Sigmoid colon (tissue), 4 donors: Measurements from ENCODE around the gene IPPK.

Source experiments
- POLR2AphosphoS5 ChIP-seq, 4 donors: sonication (generic); formaldehyde crosslinking; IDR thresholded peaks; one replicate each; pipeline ENCODE4 v1.6.1; 2017; ENCODE audit warnings: antibody characterized with exemption in 4 of 4
- TF ChIP-seq, protein P1 (sequence below), 4 experiments: fragments of 450-650 bp in 3 of 4; fragments of 200-600 bp in 1 of 4; IDR thresholded peaks; one replicate each; pipeline ENCODE4 v1.5.1; 2016 to 2019; ENCODE audit warnings: antibody characterized with exemption in 4 of 4, mild to moderate bottlenecking in 3 of 4, moderate library complexity in 2 of 4

DNA sequence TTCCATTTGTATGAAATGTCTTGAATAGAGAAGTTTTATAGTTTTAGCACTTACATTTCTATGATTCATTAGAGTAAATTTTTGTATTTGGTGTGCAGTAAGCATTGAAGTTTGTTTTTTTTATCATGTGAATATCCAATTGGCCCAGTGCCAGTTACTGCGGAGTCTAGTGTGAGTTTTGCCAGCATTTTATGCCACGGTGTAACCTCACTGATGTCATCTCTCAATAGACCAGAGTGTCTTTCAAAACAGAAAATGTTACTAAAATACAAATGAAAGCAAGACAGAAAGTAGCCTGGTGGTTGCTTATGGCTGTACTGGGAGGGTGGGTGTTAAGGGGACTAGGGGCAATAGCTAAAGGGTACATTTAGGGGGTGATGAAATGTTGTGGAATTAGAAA, 62.8 kb downstream of the IPPK start:
- TF ChIP-seq, protein P1, sequence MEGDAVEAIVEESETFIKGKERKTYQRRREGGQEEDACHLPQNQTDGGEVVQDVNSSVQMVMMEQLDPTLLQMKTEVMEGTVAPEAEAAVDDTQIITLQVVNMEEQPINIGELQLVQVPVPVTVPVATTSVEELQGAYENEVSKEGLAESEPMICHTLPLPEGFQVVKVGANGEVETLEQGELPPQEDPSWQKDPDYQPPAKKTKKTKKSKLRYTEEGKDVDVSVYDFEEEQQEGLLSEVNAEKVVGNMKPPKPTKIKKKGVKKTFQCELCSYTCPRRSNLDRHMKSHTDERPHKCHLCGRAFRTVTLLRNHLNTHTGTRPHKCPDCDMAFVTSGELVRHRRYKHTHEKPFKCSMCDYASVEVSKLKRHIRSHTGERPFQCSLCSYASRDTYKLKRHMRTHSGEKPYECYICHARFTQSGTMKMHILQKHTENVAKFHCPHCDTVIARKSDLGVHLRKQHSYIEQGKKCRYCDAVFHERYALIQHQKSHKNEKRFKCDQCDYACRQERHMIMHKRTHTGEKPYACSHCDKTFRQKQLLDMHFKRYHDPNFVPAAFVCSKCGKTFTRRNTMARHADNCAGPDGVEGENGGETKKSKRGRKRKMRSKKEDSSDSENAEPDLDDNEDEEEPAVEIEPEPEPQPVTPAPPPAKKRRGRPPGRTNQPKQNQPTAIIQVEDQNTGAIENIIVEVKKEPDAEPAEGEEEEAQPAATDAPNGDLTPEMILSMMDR (IDR thresholded peaks at IDR 0.05), result peak in 1 of 4 experiments; percentile 20
- peak in 1 of 4 donors; percentile 12 for TF ChIP-seq POLR2AphosphoS5 (IDR thresholded peaks at IDR 0.05)
